Colonic mucosa (tissue), 4 donors: Measurements from ENCODE around the gene GPC5. TPM values are rescaled to one million over a fixed set of nuclear protein-coding genes. Genes with fewer than 3 reads are reported as not detected.

Experiments
- DNase-seq: peaks from one replicate; pipeline ENCODE4 v3.0.0-alpha.2; 2020
- H3K27ac ChIP-seq: fragments of 200-600 bp; one replicate; pipeline ENCODE4 v1.8.0; 2021
- H3K27me3 ChIP-seq: fragments of 200-600 bp; one replicate; pipeline ENCODE4 v1.8.0; 2021
- H3K36me3 ChIP-seq: fragments of 200-600 bp; one replicate; pipeline ENCODE4 v1.8.0; 2021
- H3K4me1 ChIP-seq: fragments of 200-600 bp; one replicate; pipeline ENCODE4 v1.8.0; 2021; ENCODE audit warnings: mild to moderate bottlenecking
- H3K4me3 ChIP-seq: fragments of 200-600 bp; one replicate; pipeline ENCODE4 v1.8.0; 2021
- H3K9ac ChIP-seq, 2 donors: one replicate each; pipeline ENCODE4 v1.7.0; 2013; ENCODE audit warnings: control low read depth in 2 of 2, low read depth in 2 of 2, low read length in 2 of 2
- H3K9me3 ChIP-seq: fragments of 200-600 bp; one replicate; pipeline ENCODE4 v1.8.0; 2021
- CTCF ChIP-seq: fragments of 200-600 bp; IDR thresholded peaks from one replicate; pipeline ENCODE4 v1.8.0; 2022; ENCODE audit warnings: antibody characterized with exemption, mild to moderate bottlenecking
- intact Hi-C: fragments of 100-400 bp; cut with DNase I; formaldehyde crosslinking; loops from one replicate; pipeline ENCODE4 v1.14.1; 2022
- total RNA-seq, 2 donors: library from RNA; stranded (reverse); fragmentation: NEBNext Ultra II Directional in 1 of 2; extraction: Animal tissue kit (Norgen Biotek cat#: 25700) in 1 of 2; gene quantifications; one replicate each; pipeline ENCODE4 v1.2.1, GENCODE V29; 2021
- donor health status: healthy.
- donor health status: DM: no; HTN: no; CAD: no.
- donor health status: DM: no; HTN: no; CAD: no.

Gene GPC5
- total RNA-seq, 2 donors from 2014 or later: 0.42 TPM; not detected in 1

- TF ChIP-seq CTCF: no peak
- intact Hi-C loops: no loop called here
- Histone ChIP-seq H3K9me3 (no peaks in the 10 kb centered on the region), H3K4me3 (no peak overlapping the region), H3K9ac (no peak overlapping the region), H3K4me1 (no peaks in the 10 kb centered on the region), H3K27me3 (no peaks in the 10 kb centered on the region), H3K27ac (no peak overlapping the region), H3K36me3 (no peaks in the 10 kb centered on the region)
- DNase-seq: no peak
Observed at GRCh38 chr13:92572190-92572589, 1173.8 kb downstream of the GPC5 start.

- Histone ChIP-seq H3K36me3 (no peaks in the 10 kb centered on the region), H3K27ac (no peak overlapping the region), H3K9ac (no peak overlapping the region), H3K4me1 (no peaks in the 10 kb centered on the region), H3K27me3 (no peaks in the 10 kb centered on the region), H3K4me3 (no peak overlapping the region), H3K9me3 (no peaks in the 10 kb centered on the region)
- intact Hi-C loops: no loop called here
- no peak for DNase-seq
- TF ChIP-seq CTCF: no peak
Observed at GRCh38 chr13:92573467-92574057, 1175.1 kb downstream of the GPC5 start.

- H3K9ac ChIP-seq: no peak overlapping the region
- H3K27ac ChIP-seq: no peak overlapping the region
- H3K27me3 ChIP-seq: no peaks in the 10 kb centered on the region
- H3K4me3 ChIP-seq: no peak overlapping the region
- no peak for DNase-seq
- no peaks in the 10 kb centered on the region for H3K36me3 ChIP-seq
- TF ChIP-seq CTCF: no peak
- no peaks in the 10 kb centered on the region for H3K4me1 ChIP-seq
- no peaks in the 10 kb centered on the region for H3K9me3 ChIP-seq
- intact Hi-C loops: no loop called here
Observed at GRCh38 chr13:92574499-92574898, 1176.1 kb downstream of the GPC5 start.

- H3K4me1 ChIP-seq: no peaks in the 10 kb centered on the region
- no peak overlapping the region for H3K27ac ChIP-seq
- H3K27me3 ChIP-seq: no peaks in the 10 kb centered on the region
- H3K9ac ChIP-seq: no peak overlapping the region
- no peaks in the 10 kb centered on the region for H3K9me3 ChIP-seq
- no peaks in the 10 kb centered on the region for H3K36me3 ChIP-seq
- no peak overlapping the region for H3K4me3 ChIP-seq
- TF ChIP-seq CTCF: no peak
- DNase-seq: no peak
- intact Hi-C loops: no loop called here
Observed at GRCh38 chr13:92575777-92576176, 1177.4 kb downstream of the GPC5 start.

- H3K27me3 ChIP-seq: no peaks in the 10 kb centered on the region
- H3K4me1 ChIP-seq: no peaks in the 10 kb centered on the region
- intact Hi-C loops: no loop called here
- no peak overlapping the region for H3K27ac ChIP-seq
- H3K9ac ChIP-seq: no peak overlapping the region
- TF ChIP-seq CTCF: no peak
- no peaks in the 10 kb centered on the region for H3K9me3 ChIP-seq
- DNase-seq: no peak
- no peaks in the 10 kb centered on the region for H3K36me3 ChIP-seq
- H3K4me3 ChIP-seq: no peak overlapping the region
Observed at GRCh38 chr13:92578358-92578757, 1179.9 kb downstream of the GPC5 start.
